NCI-H748 (cell line): ENCODE measurements around the gene ACAD10.
"Not testable (repeated sequence)": the region's sequence is repeated elsewhere in the genome, so short reads cannot be mapped to it uniquely, and the experiment has no call there.

ENCODE experiments used
- DNase-seq: peaks from one replicate; lab custom pipeline; 2025; ENCODE audit not compliant: unreplicated experiment; lab: John Stamatoyannopoulos, UW

Gene ACAD10

DNA sequence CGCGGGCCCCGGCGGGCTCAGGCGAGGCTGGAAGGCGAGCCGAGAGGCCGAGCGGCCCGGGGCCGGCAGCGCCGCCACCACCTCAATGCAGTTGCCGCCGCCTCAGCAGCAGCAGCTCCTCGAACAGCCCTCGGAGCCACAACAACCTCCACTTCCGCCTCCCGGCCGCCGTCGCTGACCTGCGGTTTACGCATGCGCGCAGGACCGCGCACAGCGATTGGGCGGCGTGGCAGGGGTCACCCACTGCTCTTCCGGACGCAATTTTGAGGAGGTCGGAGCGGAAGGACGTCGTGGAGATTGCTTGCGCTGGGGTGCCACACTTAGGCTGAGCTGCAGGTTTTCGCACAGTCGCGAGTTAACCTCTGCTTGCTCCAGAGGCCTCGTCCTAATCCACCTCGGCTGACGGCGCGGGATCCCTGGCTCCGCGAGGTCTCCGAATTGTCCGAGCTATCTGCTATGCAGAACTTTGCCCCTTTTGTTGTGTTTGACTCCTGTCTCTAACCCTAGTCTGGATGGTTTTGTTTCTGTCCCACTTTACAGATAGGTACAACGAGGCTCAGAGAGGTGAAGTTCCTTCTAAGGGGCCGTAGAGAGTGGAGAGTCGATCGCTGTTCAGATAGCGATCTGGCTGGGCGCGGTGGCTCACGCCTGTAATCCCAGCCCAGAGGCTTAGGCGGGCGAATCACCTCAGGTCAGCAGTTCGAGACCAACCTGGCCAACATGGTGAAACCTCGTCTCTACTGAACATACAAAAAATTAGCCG is at the start of gene ACAD10, which contains the start of gene BRAP:
Gene ACAD10 (plus strand): TSS at position 243 of the 763 bp plus-strand sequence. CDS start 6,657 bp downstream, outside the sequence.
Gene BRAP (minus strand): TSS at position 146 of the 763 bp plus-strand sequence. CDS start 164 bp downstream, outside the sequence.
- DNase-seq: peak; percentile 95

GRCh38 chr12:111636209-111636945 is 49.5 kb upstream of the ACAD10 start:
- no peak for DNase-seq

DNA sequence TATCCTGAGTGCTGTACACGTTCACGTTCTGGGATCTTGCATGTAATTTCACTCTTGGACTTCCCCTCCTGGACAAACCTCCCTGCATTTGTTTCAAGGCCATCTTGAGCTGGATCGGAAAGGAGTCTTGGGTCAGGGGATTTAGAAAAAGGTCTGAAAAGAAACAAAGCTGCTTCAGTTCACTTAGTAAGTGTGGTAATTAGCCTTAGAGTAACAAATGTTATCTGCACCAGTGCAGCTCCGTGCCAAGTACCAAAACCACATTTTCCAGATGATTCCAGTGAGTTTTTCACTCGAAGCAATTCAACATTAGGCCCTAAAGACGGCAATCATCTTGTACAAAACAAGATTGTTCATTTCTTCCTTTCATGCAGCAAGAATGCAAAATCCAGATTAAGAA is 47.3 kb upstream of the ACAD10 start:
- DNase-seq: no peak

DNA sequence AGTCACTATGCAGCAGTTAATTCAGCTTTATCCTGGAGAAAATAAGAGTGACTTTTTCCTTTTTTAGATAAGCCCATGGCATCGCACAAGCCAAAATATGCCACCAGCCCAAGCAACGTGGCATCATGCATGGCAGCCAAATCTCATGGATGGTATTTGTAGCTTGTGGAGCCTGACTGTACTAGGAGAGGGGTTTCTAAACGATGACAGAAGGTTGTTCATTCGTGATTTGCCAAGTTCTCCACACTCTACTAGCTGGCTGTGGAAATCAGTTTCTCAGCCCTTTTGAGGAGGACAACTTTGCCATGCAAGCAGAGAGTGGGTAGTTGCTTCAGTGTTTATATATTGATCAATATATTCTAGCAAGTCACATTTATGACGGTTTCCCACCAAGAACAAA is 45.3 kb upstream of the ACAD10 start:
- no peak for DNase-seq

- no peak for DNase-seq
Measured at GRCh38 chr12:111642681-111643426, 43.0 kb upstream of the ACAD10 start.

DNA sequence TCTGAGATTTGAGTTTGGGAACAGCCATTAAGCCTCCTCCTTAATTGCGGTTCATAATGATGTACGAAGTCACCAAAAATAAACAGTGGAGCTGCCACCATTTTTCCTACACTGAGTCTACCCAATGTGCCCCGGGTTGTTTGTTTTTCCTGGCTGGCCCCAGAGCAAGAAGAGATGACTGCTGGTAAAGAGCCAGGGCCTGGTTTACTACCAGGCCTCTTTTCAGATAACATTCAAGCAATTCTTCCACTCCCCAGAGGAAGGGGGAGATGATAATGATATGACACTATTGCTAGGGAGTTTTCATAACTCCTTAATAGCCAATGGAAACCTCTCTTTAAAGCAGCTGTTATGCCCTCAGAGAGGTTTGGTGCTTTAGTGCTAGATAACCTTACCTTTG is 42.4 kb upstream of the ACAD10 start:
- no peak for DNase-seq

DNA sequence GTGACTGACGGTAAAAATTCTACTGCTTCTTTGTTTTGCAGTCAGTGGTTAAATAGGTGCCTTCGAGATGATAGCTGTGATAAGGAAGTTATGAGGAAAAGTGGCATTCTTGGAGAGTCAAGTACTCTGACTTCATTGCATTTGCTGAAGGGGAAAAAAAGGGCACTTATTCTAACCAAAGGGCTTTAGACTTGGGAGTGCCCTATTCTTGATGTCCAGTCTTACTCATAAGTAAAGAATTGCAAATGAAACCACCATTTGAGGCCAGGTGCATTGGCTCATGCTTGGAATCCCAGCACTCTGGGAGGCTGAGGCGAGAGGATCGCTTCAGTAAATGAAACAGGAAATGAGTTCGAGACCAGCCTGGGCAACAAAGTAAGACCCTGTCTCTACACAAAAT is 40.4 kb upstream of the ACAD10 start:
- DNase-seq: no peak

DNA sequence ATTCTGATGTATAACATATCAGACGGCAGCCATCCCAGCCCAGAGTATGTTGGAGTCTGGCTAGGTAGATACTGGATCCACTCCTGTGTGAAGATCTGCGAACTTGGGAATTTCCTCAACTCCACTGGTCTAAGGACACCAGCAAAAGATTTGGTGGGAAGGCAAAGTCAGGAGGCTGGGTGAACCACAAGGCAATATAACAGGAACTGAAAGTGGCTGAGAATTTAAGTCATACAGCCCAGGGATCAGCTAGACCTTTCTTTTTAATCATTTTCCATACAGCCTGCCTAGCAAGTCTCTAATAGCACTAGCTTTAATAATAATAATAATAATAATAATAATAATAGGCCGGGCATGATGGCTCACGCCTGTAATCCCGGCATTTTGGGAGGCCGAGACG is 34.9 kb upstream of the ACAD10 start:
- no peak for DNase-seq

- DNase-seq: not testable (repeated sequence)
Measured at GRCh38 chr12:111652530-111652929, 33.3 kb upstream of the ACAD10 start.

GRCh38 chr12:111653596-111653995 is 32.3 kb upstream of the ACAD10 start:
- no peak for DNase-seq

DNA sequence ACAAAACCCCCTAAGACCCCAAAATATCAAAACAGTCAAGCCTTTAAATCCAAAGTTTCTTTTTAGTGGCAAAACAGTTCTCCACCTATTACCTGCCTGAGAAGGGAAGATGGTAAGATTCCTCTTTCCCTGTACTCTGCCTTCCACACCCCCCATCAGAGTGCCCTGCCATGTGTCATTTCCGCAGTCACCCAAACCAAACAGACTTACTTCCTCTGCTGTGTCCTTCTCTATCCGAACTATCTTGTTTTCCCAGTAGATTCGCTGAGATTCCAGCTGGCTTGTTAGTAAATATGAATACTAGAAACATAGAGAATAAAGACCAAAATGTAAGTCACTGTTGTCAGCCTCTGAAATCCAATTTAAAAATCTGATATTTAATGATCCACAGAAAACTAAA is 30.5 kb upstream of the ACAD10 start:
- DNase-seq: no peak

- DNase-seq: no peak
Measured at GRCh38 chr12:111656016-111656415, 29.8 kb upstream of the ACAD10 start.

- no peak for DNase-seq
Measured at GRCh38 chr12:111664499-111664898, 21.4 kb upstream of the ACAD10 start.

DNA sequence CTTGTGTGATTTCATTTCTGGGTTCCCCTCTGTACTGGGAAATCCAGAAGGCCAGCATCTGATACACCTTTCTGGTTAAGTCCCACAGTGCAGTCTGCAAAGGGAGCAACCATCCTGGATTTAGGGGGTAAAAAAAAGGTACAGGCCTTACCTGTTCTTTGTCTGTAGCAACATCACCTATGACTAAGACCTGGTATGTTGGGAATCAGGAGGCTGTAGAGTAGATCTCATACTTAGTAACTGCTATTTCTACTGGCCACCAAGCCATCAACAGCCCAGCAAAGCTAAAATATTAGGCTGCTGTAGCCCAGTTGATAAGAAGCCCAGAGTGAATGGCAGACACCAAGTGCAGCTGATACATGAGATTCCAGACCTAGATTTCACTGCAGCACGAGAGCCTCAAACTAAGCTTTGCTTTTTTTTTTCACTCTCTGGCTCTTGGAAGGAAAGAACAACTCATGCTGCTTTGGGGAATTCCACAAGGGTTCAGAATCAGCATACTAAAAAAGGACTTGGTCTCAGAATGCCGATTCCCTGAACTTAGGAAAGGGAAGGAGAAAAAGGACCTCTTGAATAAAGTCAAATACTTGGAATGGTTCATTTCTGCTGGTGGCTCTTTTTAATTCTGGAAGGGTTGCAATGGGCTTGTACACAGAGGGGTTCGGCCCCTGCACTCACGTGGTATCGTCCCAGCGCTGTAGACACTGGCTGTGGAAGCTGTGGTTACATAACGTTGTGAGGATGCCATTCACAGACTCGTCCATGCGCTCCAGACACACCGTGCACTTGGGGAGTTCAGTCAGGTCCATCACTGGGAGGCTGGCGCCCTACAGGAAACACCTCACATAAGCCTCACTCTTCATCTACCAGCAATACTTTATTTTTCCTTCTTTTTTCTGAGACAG is 20.6 kb upstream of the ACAD10 start:
- no peak for DNase-seq

- no peak for DNase-seq
Measured at GRCh38 chr12:111672822-111673381, 13.0 kb upstream of the ACAD10 start.

DNA sequence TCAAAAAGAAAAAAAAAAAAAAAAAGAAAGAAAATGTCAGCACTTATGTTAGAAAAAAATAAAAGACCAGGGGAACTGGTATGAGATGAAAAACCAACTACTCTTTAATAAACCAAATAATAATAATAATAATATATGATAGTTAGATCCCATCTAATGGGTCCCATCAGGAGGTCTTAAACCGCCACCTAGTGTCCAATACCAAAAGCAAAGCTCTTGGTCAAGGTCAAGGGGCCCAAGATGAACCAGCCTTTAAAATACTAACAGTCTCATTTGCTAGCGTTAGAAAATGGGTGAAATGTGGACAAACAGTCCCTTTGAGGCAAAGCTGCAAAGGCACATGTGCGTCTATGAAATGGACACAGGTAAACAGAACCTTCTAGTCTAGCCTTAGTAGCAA is 12.3 kb upstream of the ACAD10 start:
- peak; percentile 3 for DNase-seq

- DNase-seq: no peak
Measured at GRCh38 chr12:111677186-111677585, 8.7 kb upstream of the ACAD10 start.

DNA sequence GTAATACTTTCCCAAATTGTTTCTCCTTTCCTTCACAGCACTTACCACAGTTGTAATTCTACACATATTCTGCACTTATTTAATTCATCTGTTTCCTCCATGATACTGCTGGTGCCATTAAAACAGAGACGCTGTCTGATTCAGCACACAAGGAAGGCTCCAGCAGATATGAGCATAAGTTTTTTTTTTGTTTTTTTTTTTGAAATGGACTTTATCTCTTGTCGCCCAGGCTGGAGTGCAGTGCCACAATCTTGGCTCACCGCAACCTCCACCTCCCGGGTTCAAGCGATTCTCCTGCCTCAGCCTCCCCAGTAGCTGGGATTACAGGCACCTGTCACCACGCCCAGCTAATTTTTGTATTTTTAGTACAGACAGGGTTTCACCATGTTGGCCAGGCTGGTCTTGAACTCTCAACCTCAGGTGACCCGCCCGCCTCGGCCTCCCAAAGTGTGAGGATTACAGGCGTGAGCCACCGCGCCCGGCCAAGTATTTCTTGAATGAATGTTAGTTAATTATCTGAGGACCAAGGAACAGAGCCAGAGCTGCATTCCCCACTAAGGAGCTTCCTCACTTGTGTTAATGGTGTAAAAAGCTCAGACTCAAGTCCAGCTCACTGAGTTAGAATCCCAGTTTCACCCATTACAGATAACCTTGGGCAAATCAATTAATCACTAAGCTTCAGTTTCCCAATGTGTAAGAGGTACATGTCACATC is 1.2 kb upstream of the ACAD10 start:
- DNase-seq: not testable (repeated sequence)

DNA sequence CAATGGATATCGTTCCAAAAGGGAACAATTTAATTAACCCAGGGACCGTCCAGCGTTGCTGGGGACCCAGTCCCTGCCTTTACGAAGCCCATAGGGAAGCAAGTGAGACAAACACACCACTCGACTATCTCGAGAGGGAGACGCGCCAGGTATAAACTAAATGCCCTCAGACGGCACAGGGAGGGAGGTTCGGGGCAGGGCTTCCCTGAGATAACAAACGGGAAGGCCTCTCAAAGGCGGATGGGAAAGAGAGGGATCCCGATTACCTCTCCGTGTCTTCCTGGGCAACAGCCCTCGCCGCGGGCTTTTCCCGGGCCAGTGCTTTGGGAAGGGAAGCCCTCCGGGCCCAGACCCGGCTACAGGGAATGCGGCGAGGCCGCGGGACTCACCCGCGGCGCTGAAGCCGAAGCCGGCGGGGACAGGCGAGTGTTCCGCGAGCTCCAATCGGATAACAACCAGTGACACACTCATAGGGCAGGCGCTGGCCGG is 487 bp upstream of the ACAD10 start:
- DNase-seq: peak; percentile 33
